ENCODE data around the gene FGD5. TPM values are rescaled to one million over a fixed set of nuclear protein-coding genes. Genes with fewer than 3 reads are reported as not detected.

The FGD5 gene, protein sequence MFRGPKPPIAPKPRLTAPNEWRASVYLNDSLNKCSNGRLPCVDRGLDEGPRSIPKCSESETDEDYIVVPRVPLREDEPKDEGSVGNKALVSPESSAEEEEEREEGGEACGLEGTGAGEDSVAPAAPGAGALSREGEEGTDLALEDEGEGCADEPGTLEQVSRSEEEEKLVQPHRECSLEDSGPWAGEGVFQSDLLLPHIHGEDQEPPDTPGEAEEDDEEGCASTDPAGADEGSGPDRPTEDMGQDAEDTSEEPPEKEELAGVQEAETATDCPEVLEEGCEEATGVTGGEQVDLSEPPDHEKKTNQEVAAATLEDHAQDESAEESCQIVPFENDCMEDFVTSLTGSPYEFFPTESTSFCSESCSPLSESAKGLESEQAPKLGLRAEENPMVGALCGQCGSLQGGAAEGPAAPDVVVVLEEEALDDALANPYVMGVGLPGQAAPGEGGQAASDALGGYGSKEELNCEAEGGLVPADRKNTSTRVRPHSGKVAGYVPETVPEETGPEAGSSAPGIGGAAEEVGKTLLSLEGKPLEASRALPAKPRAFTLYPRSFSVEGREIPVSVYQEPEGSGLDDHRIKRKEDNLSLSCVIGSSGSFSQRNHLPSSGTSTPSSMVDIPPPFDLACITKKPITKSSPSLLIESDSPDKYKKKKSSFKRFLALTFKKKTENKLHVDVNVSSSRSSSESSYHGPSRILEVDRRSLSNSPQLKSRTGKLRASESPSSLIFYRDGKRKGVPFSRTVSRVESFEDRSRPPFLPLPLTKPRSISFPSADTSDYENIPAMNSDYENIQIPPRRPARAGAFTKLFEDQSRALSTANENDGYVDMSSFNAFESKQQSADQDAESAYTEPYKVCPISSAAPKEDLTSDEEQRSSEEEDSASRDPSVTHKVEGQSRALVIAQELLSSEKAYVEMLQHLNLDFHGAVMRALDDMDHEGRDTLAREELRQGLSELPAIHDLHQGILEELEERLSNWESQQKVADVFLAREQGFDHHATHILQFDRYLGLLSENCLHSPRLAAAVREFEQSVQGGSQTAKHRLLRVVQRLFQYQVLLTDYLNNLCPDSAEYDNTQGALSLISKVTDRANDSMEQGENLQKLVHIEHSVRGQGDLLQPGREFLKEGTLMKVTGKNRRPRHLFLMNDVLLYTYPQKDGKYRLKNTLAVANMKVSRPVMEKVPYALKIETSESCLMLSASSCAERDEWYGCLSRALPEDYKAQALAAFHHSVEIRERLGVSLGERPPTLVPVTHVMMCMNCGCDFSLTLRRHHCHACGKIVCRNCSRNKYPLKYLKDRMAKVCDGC (N-terminal part only)
- 5.3 and 10.3 TPM in 2 replicates for total RNA-seq

GRCh38 chr3:14818804-14819500 is at the start of gene FGD5:
TSS of gene FGD5 (plus strand) at chr3:14818962. CDS start at chr3:14819072, 110 bp downstream.

DNA sequence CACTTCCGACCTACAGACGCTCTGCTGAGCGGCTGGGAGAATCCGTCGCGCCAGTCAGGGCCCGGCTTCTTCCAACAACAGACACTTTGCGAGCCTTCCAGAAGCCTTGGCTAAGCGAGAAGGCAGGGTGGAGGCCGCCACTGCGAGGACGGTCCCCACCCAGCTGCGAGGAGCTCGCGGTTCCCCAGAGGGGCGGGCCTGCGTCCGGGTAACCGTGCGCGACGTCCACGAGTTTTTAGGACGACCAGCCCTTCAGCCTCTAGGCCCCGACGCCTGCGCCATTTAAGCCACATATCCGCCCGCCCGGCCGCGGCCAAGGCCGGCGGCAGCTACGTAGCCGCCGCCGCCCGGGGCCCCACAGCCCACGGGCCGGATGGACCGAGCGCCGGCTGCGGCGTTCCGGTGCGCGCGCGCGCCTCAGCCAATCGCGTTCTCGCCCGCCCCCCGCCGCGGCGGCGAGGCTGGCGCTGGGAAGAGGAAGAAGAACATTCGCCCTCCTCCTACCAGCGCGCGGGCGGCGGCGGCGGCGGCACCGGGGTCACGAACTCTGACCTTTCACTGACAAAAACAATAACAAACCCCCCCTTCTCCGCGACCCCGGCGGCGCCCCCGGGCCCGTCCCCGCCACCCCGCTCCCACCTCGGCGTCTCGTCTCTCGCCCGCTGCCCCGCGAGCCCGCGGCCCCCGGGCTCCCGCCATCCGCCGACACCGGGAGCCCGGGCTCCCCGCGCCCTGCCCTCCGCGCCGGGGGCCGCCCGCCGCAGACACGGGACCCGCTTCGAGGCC is 128.5 kb downstream of the FGD5 start, which contains the start of gene NR2C2:
Gene NR2C2 (plus strand): TSS at position 484 of the 786 bp plus-strand sequence. CDS start 56,332 bp downstream, outside the sequence.

Other genes starting within 250 kb of the FGD5 start
- 8.8 TPM in 2 replicates for gene CCDC174, start 167.2 kb upstream of the FGD5 start, total RNA-seq
- gene C3orf20, start 143.8 kb upstream of the FGD5 start, total RNA-seq: not detected in 2 replicates
- gene NR2C2, start 128.6 kb downstream of the FGD5 start, total RNA-seq: 19.5 and 26.8 TPM in 2 replicates
- gene MRPS25, start 246.4 kb downstream of the FGD5 start, total RNA-seq: 16.5 and 18.0 TPM in 2 replicates

Measured in subcutaneous preadipocyte (primary cell).